Right renal cortex interstitium (tissue), 3 donors: ENCODE results near the gene SNX33. TPM values are rescaled to one million over a fixed set of nuclear protein-coding genes. Genes with fewer than 3 reads are reported as not detected.
"Not testable (repeated sequence)": the region's sequence is repeated elsewhere in the genome, so short reads cannot be mapped to it uniquely, and the experiment has no call there.

Experiments used
- DNase-seq, 3 donors: peaks; one replicate each; pipeline ENCODE4 v3.0.0-alpha.2; 2013; ENCODE audit warnings: low read depth in 3 of 3, low spot score in 2 of 3
- polyA plus RNA-seq, 3 donors: library from polyadenylated mRNA; unstranded; fragments of 120-200 nt; gene quantifications; one replicate each; pipeline ENCODE4 v1.2.1, GENCODE V29; 2013; ENCODE audit not compliant: insufficient read length in 3 of 3

SNX33 gene
- polyA plus RNA-seq, 3 donors: 18.9 to 20.3 (median 19.9) TPM

GRCh38 chr15:75697523-75697922 lies 49.8 kb downstream of the SNX33 start:
- no peak for DNase-seq

GRCh38 chr15:75697974-75698747 lies 50.4 kb downstream of the SNX33 start:
- not testable (repeated sequence) for DNase-seq

GRCh38 chr15:75699517-75699916 lies 51.8 kb downstream of the SNX33 start:
- not testable (repeated sequence) for DNase-seq

- DNase-seq: not testable (repeated sequence)
Observed at GRCh38 chr15:75699961-75700874, 52.5 kb downstream of the SNX33 start.

GRCh38 chr15:75701071-75702003 lies 53.6 kb downstream of the SNX33 start:
- not testable (repeated sequence) for DNase-seq

- DNase-seq: no peak
Observed at GRCh38 chr15:75702436-75702835, 54.7 kb downstream of the SNX33 start.

GRCh38 chr15:75703440-75704262 lies 55.9 kb downstream of the SNX33 start:
- not testable (repeated sequence) for DNase-seq

GRCh38 chr15:75704263-75704615 lies 56.5 kb downstream of the SNX33 start:
- DNase-seq: no peak

- DNase-seq: no peak
Observed at GRCh38 chr15:75704618-75705017, 56.9 kb downstream of the SNX33 start.

- not testable (repeated sequence) for DNase-seq
Observed at GRCh38 chr15:75705375-75705774, 57.7 kb downstream of the SNX33 start.

- DNase-seq: no peak
Observed at GRCh38 chr15:75705854-75706681, 58.4 kb downstream of the SNX33 start.

GRCh38 chr15:75706682-75706954 lies 58.9 kb downstream of the SNX33 start:
- DNase-seq: no peak

GRCh38 chr15:75709458-75709857 lies 61.7 kb downstream of the SNX33 start:
- not testable (repeated sequence) for DNase-seq

- DNase-seq: not testable (repeated sequence)
Observed at GRCh38 chr15:75710874-75711273, 63.2 kb downstream of the SNX33 start.

- DNase-seq: not testable (repeated sequence)
Observed at GRCh38 chr15:75711495-75711894, 63.8 kb downstream of the SNX33 start.
